Measurements from ENCODE around the gene TNFSF13B. TPM values are rescaled to one million over a fixed set of nuclear protein-coding genes. Genes with fewer than 3 reads are reported as not detected.

Gene TNFSF13B
- total and polyA plus RNA-seq, 5 donors from 2014 or later = 5.4 to 39.8 (median 21.4) TPM

- H3K4me1 ChIP-seq (ENCODE audit: control insufficient read depth, insufficient read depth, low read length, poor library complexity, severe bottlenecking) = no peaks in the 10 kb centered on the region
- no peaks in the 10 kb centered on the region for H3K27me3 ChIP-seq (ENCODE audit: control insufficient read depth, insufficient read depth, low read length)
- ATAC-seq (ENCODE audit: low read depth in 2 of 2) (no peak), DNase-seq (no peak)
- H3K27ac ChIP-seq (ENCODE audit: insufficient read depth, low read length, poor library complexity, severe bottlenecking) = no peak overlapping the region
- Mint-ChIP-seq H3K36me3 (no peaks in the 10 kb centered on the region), H3K27me3 (no peaks in the 10 kb centered on the region), H3K27ac (peak overlapping the region in 1 of 3 donors; percentile 77), H3K4me3 (no peak overlapping the region), H3K4me1 (no peaks in the 10 kb centered on the region), H3K9me3 (peaks cover 0 to 1% (median 0%) of the 10 kb centered on the region in 7 donors)
- no peaks in the 10 kb centered on the region for H3K36me3 ChIP-seq (ENCODE audit: control insufficient read depth, insufficient read depth, low read length)
- no peaks in the 10 kb centered on the region for H3K9me3 ChIP-seq (ENCODE audit: control insufficient read depth in 2 of 2, low read length in 2 of 2)
- no peak overlapping the region for H3K4me3 ChIP-seq (ENCODE audit: low read depth, low read length)
These were observed 19.2 kb downstream of the TNFSF13B start for GRCh38 chr13:108288741-108289140.

GRCh38 chr13:108289819-108290218, 20.3 kb downstream of the TNFSF13B start:
- DNase-seq (no peak), ATAC-seq (ENCODE audit: low read depth in 2 of 2) (no peak)
- no peaks in the 10 kb centered on the region for H3K27me3 ChIP-seq (ENCODE audit: control insufficient read depth, insufficient read depth, low read length)
- no peaks in the 10 kb centered on the region for H3K4me1 ChIP-seq (ENCODE audit: control insufficient read depth, insufficient read depth, low read length, poor library complexity, severe bottlenecking)
- Mint-ChIP-seq H3K9me3 (peaks cover 0 to 1% (median 0%) of the 10 kb centered on the region in 7 donors), H3K27ac (no peak overlapping the region), H3K36me3 (no peaks in the 10 kb centered on the region), H3K4me3 (no peak overlapping the region), H3K27me3 (no peaks in the 10 kb centered on the region), H3K4me1 (no peaks in the 10 kb centered on the region)
- no peaks in the 10 kb centered on the region for H3K9me3 ChIP-seq (ENCODE audit: control insufficient read depth in 2 of 2, low read length in 2 of 2)
- H3K27ac ChIP-seq (ENCODE audit: insufficient read depth, low read length, poor library complexity, severe bottlenecking) = no peak overlapping the region
- H3K36me3 ChIP-seq (ENCODE audit: control insufficient read depth, insufficient read depth, low read length) = no peaks in the 10 kb centered on the region
- no peak overlapping the region for H3K4me3 ChIP-seq (ENCODE audit: low read depth, low read length)

GRCh38 chr13:108297114-108297513, 27.6 kb downstream of the TNFSF13B start:
- Histone ChIP-seq H3K27me3 (ENCODE audit: control insufficient read depth, insufficient read depth, low read length) (no peaks in the 10 kb centered on the region), H3K27ac (ENCODE audit: insufficient read depth, low read length, poor library complexity, severe bottlenecking) (no peak overlapping the region), H3K9me3 (ENCODE audit: control insufficient read depth in 2 of 2, low read length in 2 of 2) (peaks cover 0 to 2% of the 10 kb centered on the region in 2 experiments), H3K4me3 (ENCODE audit: low read depth, low read length) (no peak overlapping the region), H3K4me1 (ENCODE audit: control insufficient read depth, insufficient read depth, low read length, poor library complexity, severe bottlenecking) (no peaks in the 10 kb centered on the region), H3K36me3 (ENCODE audit: control insufficient read depth, insufficient read depth, low read length) (no peaks in the 10 kb centered on the region)
- no peak for ATAC-seq (ENCODE audit: low read depth in 2 of 2)
- Mint-ChIP-seq H3K4me3 (no peak overlapping the region), H3K27ac (no peak overlapping the region), H3K9me3 (peaks cover 0 to 8% (median 0%) of the 10 kb centered on the region in 7 donors), H3K27me3 (no peaks in the 10 kb centered on the region), H3K36me3 (peaks cover 14% of the 10 kb centered on the region), H3K4me1 (no peaks in the 10 kb centered on the region)
- DNase-seq = no peak

GRCh38 chr13:108302279-108302678, 32.8 kb downstream of the TNFSF13B start:
- no peak for ATAC-seq (ENCODE audit: low read depth in 2 of 2)

GRCh38 chr13:108304170-108305016, 34.9 kb downstream of the TNFSF13B start:
- peaks cover 0 to 6% (median 5%) of the 10 kb centered on the region in 7 donors for H3K9me3 Mint-ChIP-seq
- H3K27ac ChIP-seq (ENCODE audit: insufficient read depth, low read length, poor library complexity, severe bottlenecking) = no peak overlapping the region
- no peak for DNase-seq
- no peak overlapping the region for H3K4me3 ChIP-seq (ENCODE audit: low read depth, low read length)
- H3K4me1 Mint-ChIP-seq = peaks cover 8 to 21% (median 19%) of the 10 kb centered on the region in 4 donors
- H3K9me3 ChIP-seq (ENCODE audit: control insufficient read depth in 2 of 2, low read length in 2 of 2) = peaks cover 2 to 5% of the 10 kb centered on the region in 2 experiments
- no peaks in the 10 kb centered on the region for H3K27me3 ChIP-seq (ENCODE audit: control insufficient read depth, insufficient read depth, low read length)
- peaks cover 17% of the 10 kb centered on the region for H3K36me3 Mint-ChIP-seq
- H3K4me3 Mint-ChIP-seq = no peak overlapping the region
- H3K4me1 ChIP-seq (ENCODE audit: control insufficient read depth, insufficient read depth, low read length, poor library complexity, severe bottlenecking) = peaks cover 21% of the 10 kb centered on the region
- no peak for ATAC-seq (ENCODE audit: low read depth in 2 of 2)
- H3K27ac Mint-ChIP-seq = no peak overlapping the region
- H3K27me3 Mint-ChIP-seq = no peaks in the 10 kb centered on the region
- no peaks in the 10 kb centered on the region for H3K36me3 ChIP-seq (ENCODE audit: control insufficient read depth, insufficient read depth, low read length)

More at GRCh38 chr13:108302279-108302678, 32.8 kb downstream of the TNFSF13B start:
- H3K4me3 Mint-ChIP-seq = peak overlapping the region in 1 of 4 donors; percentile 58
- Histone ChIP-seq H3K4me3 (ENCODE audit: low read depth, low read length) (no peak overlapping the region), H3K27me3 (ENCODE audit: control insufficient read depth, insufficient read depth, low read length) (no peaks in the 10 kb centered on the region), H3K4me1 (ENCODE audit: control insufficient read depth, insufficient read depth, low read length, poor library complexity, severe bottlenecking) (peaks cover 21% of the 10 kb centered on the region), H3K36me3 (ENCODE audit: control insufficient read depth, insufficient read depth, low read length) (no peaks in the 10 kb centered on the region), H3K27ac (ENCODE audit: insufficient read depth, low read length, poor library complexity, severe bottlenecking) (no peak overlapping the region), H3K9me3 (ENCODE audit: control insufficient read depth in 2 of 2, low read length in 2 of 2) (peaks cover 0 to 2% of the 10 kb centered on the region in 2 experiments)
- H3K27me3 Mint-ChIP-seq = no peaks in the 10 kb centered on the region
- H3K36me3 Mint-ChIP-seq = peaks cover 14% of the 10 kb centered on the region
- peaks cover 5 to 15% (median 13%) of the 10 kb centered on the region in 4 donors for H3K4me1 Mint-ChIP-seq
- peaks cover 0 to 7% (median 0%) of the 10 kb centered on the region in 7 donors for H3K9me3 Mint-ChIP-seq
- no peak overlapping the region for H3K27ac Mint-ChIP-seq
- DNase-seq = no peak

- Histone ChIP-seq H3K4me3 (ENCODE audit: low read depth, low read length) (no peak overlapping the region), H3K4me1 (ENCODE audit: control insufficient read depth, insufficient read depth, low read length, poor library complexity, severe bottlenecking) (peaks cover 21% of the 10 kb centered on the region), H3K9me3 (ENCODE audit: control insufficient read depth in 2 of 2, low read length in 2 of 2) (peaks cover 2 to 5% of the 10 kb centered on the region in 2 experiments), H3K36me3 (ENCODE audit: control insufficient read depth, insufficient read depth, low read length) (no peaks in the 10 kb centered on the region), H3K27ac (ENCODE audit: insufficient read depth, low read length, poor library complexity, severe bottlenecking) (no peak overlapping the region), H3K27me3 (ENCODE audit: control insufficient read depth, insufficient read depth, low read length) (no peaks in the 10 kb centered on the region)
- H3K27me3 Mint-ChIP-seq = no peaks in the 10 kb centered on the region
- peak overlapping the region in 1 of 3 donors; percentile 95 for H3K27ac Mint-ChIP-seq
- peaks cover 8 to 21% (median 19%) of the 10 kb centered on the region in 4 donors for H3K4me1 Mint-ChIP-seq
- H3K9me3 Mint-ChIP-seq = peaks cover 0 to 6% (median 5%) of the 10 kb centered on the region in 7 donors
- ATAC-seq (ENCODE audit: low read depth in 2 of 2) (no peak), DNase-seq (no peak)
- H3K4me3 Mint-ChIP-seq = peak overlapping the region in 1 of 4 donors; percentile 55
- peaks cover 17% of the 10 kb centered on the region for H3K36me3 Mint-ChIP-seq
These were observed 36.1 kb downstream of the TNFSF13B start for GRCh38 chr13:108305655-108306054.

GRCh38 chr13:108306860-108307259, 37.3 kb downstream of the TNFSF13B start:
- H3K27me3 Mint-ChIP-seq = no peaks in the 10 kb centered on the region
- H3K9me3 ChIP-seq (ENCODE audit: control insufficient read depth in 2 of 2, low read length in 2 of 2) = peaks cover 2 to 5% of the 10 kb centered on the region in 2 experiments
- peak overlapping the region in 3 of 4 donors; percentile 22 to 47 (median 30) for H3K4me3 Mint-ChIP-seq
- peak in 2 of 3 donors; percentile 21 to 47 for DNase-seq
- ATAC-seq (ENCODE audit: low read depth in 2 of 2) = peak; percentile 67
- peak overlapping the region; percentile 5 to 63 (median 23) for H3K27ac Mint-ChIP-seq
- H3K4me1 Mint-ChIP-seq = peaks cover 8 to 21% (median 19%) of the 10 kb centered on the region in 4 donors
- peaks cover 21% of the 10 kb centered on the region for H3K4me1 ChIP-seq (ENCODE audit: control insufficient read depth, insufficient read depth, low read length, poor library complexity, severe bottlenecking)
- H3K27me3 ChIP-seq (ENCODE audit: control insufficient read depth, insufficient read depth, low read length) = no peaks in the 10 kb centered on the region
- no peak overlapping the region for H3K27ac ChIP-seq (ENCODE audit: insufficient read depth, low read length, poor library complexity, severe bottlenecking)
- peaks cover 0 to 6% (median 5%) of the 10 kb centered on the region in 7 donors for H3K9me3 Mint-ChIP-seq
- peak overlapping the region; percentile 12 for H3K4me3 ChIP-seq (ENCODE audit: low read depth, low read length)
- H3K36me3 Mint-ChIP-seq = peaks cover 11% of the 10 kb centered on the region
- no peaks in the 10 kb centered on the region for H3K36me3 ChIP-seq (ENCODE audit: control insufficient read depth, insufficient read depth, low read length)
